Measurements from ENCODE around the gene UBE2K.

DNA sequence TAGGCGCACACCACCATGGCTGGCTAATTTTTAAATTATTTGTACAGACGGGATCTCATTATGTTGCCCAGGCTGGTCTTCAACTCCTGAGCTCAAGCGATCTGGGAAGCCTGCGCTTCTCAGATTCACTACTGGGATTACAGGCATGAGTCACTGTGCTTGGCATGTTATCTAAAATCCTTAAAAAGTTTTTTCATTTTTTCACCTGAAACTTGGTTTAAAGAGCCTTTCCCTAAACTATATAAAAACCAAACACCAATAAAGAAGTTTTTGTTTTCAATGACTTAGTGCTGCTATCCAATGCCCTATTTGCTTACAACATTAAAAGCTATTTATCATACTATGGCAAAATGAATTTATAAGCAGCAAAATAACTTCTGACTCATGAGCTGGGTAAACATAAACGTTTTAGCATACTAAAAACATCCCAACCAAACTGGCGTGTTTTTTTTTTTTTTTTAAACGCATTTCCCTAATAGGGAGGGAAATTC lies 127.8 kb downstream of the UBE2K start:
- TF ChIP-seq, protein P1, sequence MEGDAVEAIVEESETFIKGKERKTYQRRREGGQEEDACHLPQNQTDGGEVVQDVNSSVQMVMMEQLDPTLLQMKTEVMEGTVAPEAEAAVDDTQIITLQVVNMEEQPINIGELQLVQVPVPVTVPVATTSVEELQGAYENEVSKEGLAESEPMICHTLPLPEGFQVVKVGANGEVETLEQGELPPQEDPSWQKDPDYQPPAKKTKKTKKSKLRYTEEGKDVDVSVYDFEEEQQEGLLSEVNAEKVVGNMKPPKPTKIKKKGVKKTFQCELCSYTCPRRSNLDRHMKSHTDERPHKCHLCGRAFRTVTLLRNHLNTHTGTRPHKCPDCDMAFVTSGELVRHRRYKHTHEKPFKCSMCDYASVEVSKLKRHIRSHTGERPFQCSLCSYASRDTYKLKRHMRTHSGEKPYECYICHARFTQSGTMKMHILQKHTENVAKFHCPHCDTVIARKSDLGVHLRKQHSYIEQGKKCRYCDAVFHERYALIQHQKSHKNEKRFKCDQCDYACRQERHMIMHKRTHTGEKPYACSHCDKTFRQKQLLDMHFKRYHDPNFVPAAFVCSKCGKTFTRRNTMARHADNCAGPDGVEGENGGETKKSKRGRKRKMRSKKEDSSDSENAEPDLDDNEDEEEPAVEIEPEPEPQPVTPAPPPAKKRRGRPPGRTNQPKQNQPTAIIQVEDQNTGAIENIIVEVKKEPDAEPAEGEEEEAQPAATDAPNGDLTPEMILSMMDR (IDR thresholded peaks at IDR 0.05), result no peak
- no peak for TF ChIP-seq POLR2A (IDR thresholded peaks at IDR 0.05; ENCODE audit: low read depth)
- no peak for TF ChIP-seq POLR2AphosphoS5 (IDR thresholded peaks at IDR 0.05)
- no peak for TF ChIP-seq EP300 (IDR thresholded peaks at IDR 0.05)

All from esophagus muscularis mucosa (tissue), 4 donors.